Amygdala (tissue), 56 donors: ENCODE results near the gene CUX1.

Experiments used
- DNase-seq, 56 donors: peaks; one replicate each; lab custom pipeline; 2025; lab: John Stamatoyannopoulos, UW

Gene CUX1

GRCh38 chr7:102271158-102271798 is 453.9 kb downstream of the CUX1 start:
- no peak for DNase-seq

GRCh38 chr7:102272075-102272916 is 454.9 kb downstream of the CUX1 start:
- DNase-seq, result peak in 49 of 56 donors; percentile 7 to 86 (median 46)

- no peak for DNase-seq
Observed at GRCh38 chr7:102272917-102273748, 455.7 kb downstream of the CUX1 start.

- no peak for DNase-seq
Observed at GRCh38 chr7:102273749-102274712, 456.6 kb downstream of the CUX1 start.

GRCh38 chr7:102275123-102275703 is 457.8 kb downstream of the CUX1 start:
- DNase-seq, result no peak

- no peak for DNase-seq
Observed at GRCh38 chr7:102277901-102278300, 460.5 kb downstream of the CUX1 start.

- DNase-seq, result peak in 36 of 56 donors; percentile 4 to 61 (median 23)
Observed at GRCh38 chr7:102279537-102280400, 462.3 kb downstream of the CUX1 start.

GRCh38 chr7:102280521-102280920 is 463.1 kb downstream of the CUX1 start:
- DNase-seq, result no peak

- no peak for DNase-seq
Observed at GRCh38 chr7:102281785-102282184, 464.4 kb downstream of the CUX1 start.

- DNase-seq, result no peak
Observed at GRCh38 chr7:102282465-102283362, 465.3 kb downstream of the CUX1 start.

- DNase-seq, result no peak
Observed at GRCh38 chr7:102283477-102284189, 466.2 kb downstream of the CUX1 start.

GRCh38 chr7:102284399-102284798 is 467.0 kb downstream of the CUX1 start:
- DNase-seq, result no peak

- DNase-seq, result peak in 21 of 56 donors; percentile 2 to 37 (median 15)
Observed at GRCh38 chr7:102284891-102285539, 467.6 kb downstream of the CUX1 start.

- DNase-seq, result no peak
Observed at GRCh38 chr7:102285540-102286236, 468.3 kb downstream of the CUX1 start.
